Measurements from ENCODE around the gene NXF1. TPM values are rescaled to one million over a fixed set of nuclear protein-coding genes. Genes with fewer than 3 reads are reported as not detected.

NXF1 gene
- total RNA-seq, 4 donors from 2014 or later = 45.2 to 120 (median 102) TPM

GRCh38 chr11:62851807-62852522 lies 46.7 kb upstream of the NXF1 start:
- TF ChIP-seq CTCF (IDR thresholded peaks at IDR 0.05) (no peak), POLR2A (IDR thresholded peaks at IDR 0.05) (no peak)
- DNase-seq = no peak
- Histone ChIP-seq H3K4me1 (peaks cover 0 to 28% (median 13%) of the 10 kb centered on the region in 4 donors), H3K36me3 (peaks cover 0 to 26% (median 0%) of the 10 kb centered on the region in 3 donors), H3K27ac (peak overlapping the region in 1 of 4 donors; percentile 2), H3K4me3 (no peak overlapping the region), H3K9me3 (no peaks in the 10 kb centered on the region), H3K27me3 (no peaks in the 10 kb centered on the region)

- no peak for TF ChIP-seq CTCF (IDR thresholded peaks at IDR 0.05)
- no peak for TF ChIP-seq POLR2A (IDR thresholded peaks at IDR 0.05)
- H3K36me3 ChIP-seq = peaks cover 0 to 26% (median 0%) of the 10 kb centered on the region in 3 donors
- no peaks in the 10 kb centered on the region for H3K9me3 ChIP-seq
- no peaks in the 10 kb centered on the region for H3K27me3 ChIP-seq
- no peak overlapping the region for H3K4me3 ChIP-seq
- no peak for DNase-seq
- peaks cover 0 to 21% (median 13%) of the 10 kb centered on the region in 4 donors for H3K4me1 ChIP-seq
- H3K27ac ChIP-seq = peak overlapping the region in 1 of 4 donors; percentile 2
Observed at GRCh38 chr11:62850911-62851806, 45.9 kb upstream of the NXF1 start.

- Histone ChIP-seq H3K36me3 (peaks cover 0 to 16% (median 0%) of the 10 kb centered on the region in 3 donors), H3K4me1 (peaks cover 0 to 2% (median 0%) of the 10 kb centered on the region in 4 donors), H3K4me3 (no peak overlapping the region), H3K9me3 (no peaks in the 10 kb centered on the region), H3K27me3 (no peaks in the 10 kb centered on the region), H3K27ac (no peak overlapping the region)
- DNase-seq = no peak
- TF ChIP-seq POLR2A (IDR thresholded peaks at IDR 0.05) (no peak), CTCF (IDR thresholded peaks at IDR 0.05) (no peak)
Observed at GRCh38 chr11:62847767-62848314, 42.6 kb upstream of the NXF1 start.

GRCh38 chr11:62846177-62846576 lies 40.9 kb upstream of the NXF1 start:
- Histone ChIP-seq H3K27me3 (no peaks in the 10 kb centered on the region), H3K4me3 (no peak overlapping the region), H3K36me3 (no peaks in the 10 kb centered on the region), H3K4me1 (peaks cover 0 to under 1% (median 0%) of the 10 kb centered on the region in 4 donors), H3K9me3 (no peaks in the 10 kb centered on the region), H3K27ac (no peak overlapping the region)
- DNase-seq = no peak
- TF ChIP-seq CTCF (IDR thresholded peaks at IDR 0.05) = no peak
- TF ChIP-seq POLR2A (IDR thresholded peaks at IDR 0.05) = no peak

GRCh38 chr11:62844154-62844553 lies 38.9 kb upstream of the NXF1 start:
- DNase-seq = no peak
- Histone ChIP-seq H3K36me3 (no peaks in the 10 kb centered on the region), H3K27ac (no peak overlapping the region), H3K4me3 (no peak overlapping the region), H3K9me3 (no peaks in the 10 kb centered on the region), H3K27me3 (no peaks in the 10 kb centered on the region), H3K4me1 (peaks cover 0 to 5% (median 0%) of the 10 kb centered on the region in 4 donors)
- TF ChIP-seq POLR2A (IDR thresholded peaks at IDR 0.05) (no peak), CTCF (IDR thresholded peaks at IDR 0.05) (no peak)
